HG02852 (cell line): ENCODE data around the gene PDZD8.
"Not testable (repeated sequence)": the region's sequence is repeated elsewhere in the genome, so short reads cannot be mapped to it uniquely, and the experiment has no call there.

ENCODE experiments used
- ATAC-seq: cut with Tn5 transposase; IDR thresholded peaks from one replicate; pipeline ENCODE4 v1.9.1; 2021; ENCODE audit warnings: mild to moderate bottlenecking, moderate library complexity; ENCODE audit not compliant: unreplicated experiment

Gene PDZD8

DNA sequence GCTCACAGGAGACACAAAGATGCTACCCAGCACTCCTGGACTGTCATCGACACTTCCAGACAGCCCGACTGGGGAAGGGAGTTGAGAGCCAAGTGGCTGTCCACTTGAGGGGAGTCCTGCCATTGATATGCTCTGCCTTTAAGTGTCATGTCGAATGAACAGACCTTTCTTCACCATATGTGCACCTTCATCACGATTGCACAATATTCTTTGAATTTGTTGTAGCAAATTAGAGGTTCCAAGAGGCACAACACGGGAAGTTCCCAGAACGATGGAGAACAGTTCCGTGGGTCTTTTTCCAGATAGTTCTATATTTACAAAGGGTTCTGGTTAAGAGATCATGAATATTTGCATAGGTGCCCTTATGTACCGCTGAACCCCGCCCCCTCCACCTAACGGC, 118.3 kb downstream of the PDZD8 start:
- ATAC-seq = no peak

DNA sequence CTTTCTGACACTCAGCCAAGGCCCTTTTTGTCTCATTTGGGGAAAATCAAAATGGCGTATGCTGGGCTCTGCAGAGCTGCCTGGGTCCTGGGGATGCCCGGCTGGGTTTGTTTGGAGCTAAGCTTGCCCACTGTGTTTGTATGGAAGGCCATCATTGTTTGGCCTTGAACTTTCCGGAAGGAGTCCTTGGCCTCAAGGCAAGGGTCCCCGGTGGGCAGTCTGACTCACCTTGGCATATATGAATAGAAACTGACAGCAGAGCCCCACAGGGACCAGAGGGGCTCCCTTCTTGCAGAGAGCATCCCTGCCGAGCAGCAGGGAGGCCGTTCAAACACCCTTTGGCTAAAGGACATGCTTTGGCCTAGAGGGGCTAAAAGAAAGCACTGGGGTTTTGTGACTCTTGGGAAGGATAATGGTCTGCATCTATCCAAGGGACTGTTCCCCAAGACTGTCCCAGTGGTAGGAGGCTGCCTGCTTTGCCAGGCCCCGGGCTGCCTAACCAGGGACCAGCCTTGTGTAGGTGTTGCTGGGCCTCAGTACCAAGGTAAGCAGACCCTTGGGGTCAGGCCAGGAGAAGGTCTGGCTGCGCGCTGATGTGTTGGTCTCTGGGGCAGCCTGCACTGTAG, 119.3 kb downstream of the PDZD8 start:
- no peak for ATAC-seq

DNA sequence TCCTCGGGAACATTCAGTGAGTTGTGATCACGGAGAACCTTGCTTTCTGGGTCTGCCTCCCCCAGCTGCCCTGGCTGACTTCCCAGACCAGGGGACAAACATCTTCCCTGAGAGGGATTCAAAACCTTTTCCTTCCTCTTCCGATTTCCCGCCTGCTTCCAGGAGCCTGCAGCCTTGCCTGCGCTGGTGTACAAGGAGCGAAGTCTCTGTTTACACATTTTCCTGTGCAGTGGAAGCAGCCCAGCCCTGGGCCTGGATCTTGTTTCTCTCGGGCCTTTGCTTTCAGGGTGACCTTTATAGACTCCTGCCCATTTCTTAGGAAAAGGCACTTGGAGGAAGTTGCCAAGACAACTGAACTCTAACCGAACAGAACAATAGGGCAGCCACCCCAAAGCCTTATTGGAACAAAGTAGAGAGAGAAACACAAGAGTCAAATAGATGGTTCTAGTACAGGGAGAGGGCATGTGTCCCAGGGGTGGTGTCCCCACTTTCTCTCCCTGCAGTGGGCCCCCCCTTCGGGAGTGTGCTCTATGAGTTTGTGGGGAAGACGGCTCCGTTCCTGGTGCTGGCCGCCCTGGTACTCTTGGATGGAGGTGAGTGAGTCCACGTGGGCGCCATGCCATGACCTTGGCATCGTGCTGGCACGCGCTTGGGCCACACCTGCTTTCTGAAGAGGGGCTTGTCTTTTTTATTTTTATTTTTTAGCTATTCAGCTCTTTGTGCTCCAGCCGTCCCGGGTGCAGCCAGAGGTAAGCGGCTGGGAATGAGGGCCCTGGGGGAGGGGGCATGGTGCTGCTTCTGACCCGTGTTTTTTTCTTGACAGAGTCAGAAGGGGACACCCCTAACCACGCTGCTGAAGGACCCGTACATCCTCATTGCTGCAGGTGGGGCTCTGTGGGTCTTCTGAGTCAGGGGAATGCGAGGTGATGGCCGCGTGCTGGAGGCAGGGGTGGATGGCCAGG, 120.2 kb downstream of the PDZD8 start:
- no peak for ATAC-seq

DNA sequence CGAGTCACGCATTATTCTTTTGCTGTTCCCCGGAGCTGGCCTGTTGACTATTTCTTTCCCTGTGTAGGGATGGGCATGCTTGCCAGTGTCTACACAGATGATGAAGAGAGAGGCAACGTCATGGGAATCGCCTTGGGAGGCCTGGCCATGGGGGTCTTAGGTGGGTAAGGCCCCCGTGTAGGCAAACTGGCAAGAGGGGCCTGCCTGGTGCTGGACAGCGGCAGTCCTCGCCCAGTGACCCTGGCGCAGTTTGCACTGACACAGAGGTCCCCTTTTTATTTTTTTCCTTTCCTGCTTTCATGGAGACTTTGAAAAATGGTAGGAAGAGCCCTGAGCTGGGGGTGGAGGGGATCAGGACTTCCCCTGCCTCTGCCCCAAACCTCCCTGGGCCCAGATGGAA, 120.9 kb downstream of the PDZD8 start:
- ATAC-seq = no peak

DNA sequence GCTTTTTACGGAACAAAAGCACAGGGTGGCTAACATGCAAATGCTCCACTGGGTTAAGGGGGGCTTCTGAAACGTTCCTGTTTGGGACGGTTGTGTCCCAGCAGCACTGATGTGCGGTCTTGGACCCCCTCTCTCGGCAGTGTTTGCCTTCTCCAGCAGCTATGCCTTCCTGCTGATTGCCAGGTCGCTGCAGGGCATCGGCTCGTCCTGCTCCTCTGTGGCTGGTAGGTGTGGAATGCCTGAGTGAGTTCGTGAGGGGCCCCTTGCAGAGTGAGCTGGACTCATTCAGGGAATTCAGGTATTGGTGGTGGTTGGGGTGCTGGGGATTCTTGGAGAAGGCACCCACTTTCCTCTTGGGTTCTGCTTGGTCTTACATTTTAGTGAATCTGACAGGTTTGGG, 121.3 kb downstream of the PDZD8 start:
- ATAC-seq = no peak

DNA sequence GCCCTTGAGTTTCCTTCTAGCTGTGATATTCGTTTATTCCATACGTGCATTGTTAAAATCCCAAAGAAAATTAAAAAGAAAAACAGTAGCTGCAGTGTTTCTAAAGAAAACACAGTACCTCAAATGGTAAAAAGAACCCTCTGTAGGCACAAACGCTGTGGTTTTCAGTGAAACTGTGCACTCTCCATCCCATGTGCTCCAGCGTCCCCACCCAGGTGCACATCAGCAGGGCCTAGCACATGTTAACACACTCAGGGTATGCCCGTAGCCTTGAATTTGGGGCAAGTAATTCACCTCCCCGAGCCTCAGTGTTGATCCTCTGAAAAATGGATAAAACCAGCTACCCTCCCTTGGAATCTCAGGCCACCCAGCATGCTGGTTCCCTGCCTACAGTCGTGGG, 124.8 kb downstream of the PDZD8 start:
- no peak for ATAC-seq

DNA sequence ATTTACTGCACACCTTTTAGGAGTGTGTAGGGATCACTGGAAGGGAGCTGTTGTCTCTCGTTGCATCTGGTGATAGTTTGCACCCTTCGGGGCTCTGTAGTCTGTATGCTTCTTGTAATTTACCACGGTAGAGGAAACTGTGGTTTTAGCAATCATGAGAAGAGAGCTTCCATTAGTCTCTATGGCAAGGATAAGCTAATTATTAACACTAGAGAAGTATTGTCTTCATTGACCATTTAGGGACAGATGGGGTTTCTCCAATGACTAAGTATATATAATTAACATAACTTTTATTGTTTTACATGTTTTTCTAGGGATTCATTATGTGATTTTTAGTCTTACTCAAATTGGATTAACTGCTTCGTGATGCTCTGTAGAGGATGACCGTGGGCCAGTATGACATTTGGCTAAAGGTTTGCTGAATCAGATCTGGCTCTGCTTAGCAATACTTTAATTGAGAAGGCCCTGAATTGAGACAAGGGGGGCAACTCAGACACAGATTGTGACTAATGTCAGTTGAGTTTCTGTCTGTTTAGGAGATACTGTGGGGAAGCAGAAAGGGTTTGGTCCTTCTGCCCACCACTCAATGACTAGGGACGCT, 125.6 kb downstream of the PDZD8 start:
- ATAC-seq = no peak

DNA sequence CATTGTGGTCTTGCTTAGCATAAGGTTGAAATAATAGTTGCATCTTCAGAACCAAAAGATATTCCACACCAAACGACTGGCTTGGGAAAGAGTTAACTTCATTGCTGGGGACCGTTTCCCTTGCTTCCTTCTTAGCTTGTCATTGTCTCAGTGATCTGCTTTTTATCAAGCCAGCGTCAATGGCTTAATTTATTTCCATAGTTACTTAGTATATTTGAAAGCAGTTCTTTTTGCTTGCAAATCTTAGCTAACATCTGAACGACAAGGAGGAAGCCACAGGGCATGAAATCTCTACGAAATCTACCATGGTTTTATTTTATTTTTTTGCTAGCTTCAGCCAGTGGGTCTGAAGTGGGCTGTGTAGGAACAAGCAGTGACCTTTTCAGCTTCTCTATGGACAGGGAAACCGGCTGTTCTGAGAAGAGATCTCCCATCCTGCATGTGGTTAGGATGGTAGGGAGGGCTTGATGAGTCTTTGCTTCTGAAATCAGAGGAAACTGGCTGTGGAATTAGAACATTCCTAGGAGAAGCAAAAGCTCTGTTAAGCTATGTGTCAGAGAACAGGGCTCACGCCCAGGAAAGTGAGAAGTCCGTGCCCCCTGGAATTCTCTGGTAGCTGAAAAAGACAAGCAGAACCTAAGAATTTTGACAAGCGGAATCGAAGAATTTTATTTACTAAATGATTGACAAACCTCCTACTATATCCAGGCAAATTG, 126.3 kb downstream of the PDZD8 start:
- ATAC-seq = no peak

DNA sequence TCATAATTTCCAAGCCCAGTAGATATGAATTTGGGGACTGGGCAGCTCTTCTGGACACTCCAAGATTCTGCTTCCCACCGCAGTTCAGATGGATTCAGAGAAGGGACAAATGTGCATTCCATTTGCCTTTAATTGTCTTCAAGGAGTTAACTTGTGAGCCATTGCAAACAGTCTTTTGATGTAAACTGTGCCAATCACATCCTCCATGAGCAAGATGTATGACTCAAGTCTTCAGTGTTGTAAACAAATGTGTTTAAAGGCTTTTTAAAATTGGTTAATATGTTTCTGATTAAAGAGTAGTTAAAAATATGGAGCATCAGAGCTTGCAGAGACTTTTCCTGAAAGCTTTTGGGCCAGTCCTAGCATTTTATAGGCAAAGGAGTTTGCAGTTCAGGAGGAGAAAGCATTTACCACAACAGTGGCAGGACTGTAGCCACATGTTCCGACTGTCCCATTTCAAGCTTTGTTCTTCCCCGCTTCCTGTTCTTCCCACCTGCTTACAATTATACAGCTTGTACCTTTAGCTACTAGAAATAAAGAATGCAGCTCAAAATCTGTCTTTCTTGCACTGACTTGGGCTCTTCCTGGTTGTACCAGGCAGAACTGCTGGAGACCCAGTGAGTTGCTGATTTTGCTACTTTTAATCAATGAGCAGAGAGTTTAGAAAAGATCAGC, 128.1 kb downstream of the PDZD8 start:
- no peak for ATAC-seq

DNA sequence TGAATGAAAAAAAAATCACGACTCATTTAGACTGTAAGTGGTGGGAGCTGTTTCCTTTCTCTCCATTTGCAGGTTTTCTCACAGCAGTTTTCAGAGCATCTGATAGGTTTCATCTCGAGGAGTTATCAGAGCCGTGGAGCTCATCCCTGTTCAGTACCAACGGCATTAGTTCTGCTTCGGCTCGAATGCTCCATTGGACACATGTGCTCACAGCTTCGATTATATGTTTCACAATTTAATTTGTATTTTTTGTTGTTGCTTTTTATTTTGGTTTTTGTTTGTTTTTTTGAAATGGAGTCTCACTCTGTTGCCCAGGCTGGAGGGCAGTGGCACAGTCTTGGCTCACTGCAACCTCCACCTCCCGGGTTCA, 132.8 kb downstream of the PDZD8 start:
- no peak for ATAC-seq

DNA sequence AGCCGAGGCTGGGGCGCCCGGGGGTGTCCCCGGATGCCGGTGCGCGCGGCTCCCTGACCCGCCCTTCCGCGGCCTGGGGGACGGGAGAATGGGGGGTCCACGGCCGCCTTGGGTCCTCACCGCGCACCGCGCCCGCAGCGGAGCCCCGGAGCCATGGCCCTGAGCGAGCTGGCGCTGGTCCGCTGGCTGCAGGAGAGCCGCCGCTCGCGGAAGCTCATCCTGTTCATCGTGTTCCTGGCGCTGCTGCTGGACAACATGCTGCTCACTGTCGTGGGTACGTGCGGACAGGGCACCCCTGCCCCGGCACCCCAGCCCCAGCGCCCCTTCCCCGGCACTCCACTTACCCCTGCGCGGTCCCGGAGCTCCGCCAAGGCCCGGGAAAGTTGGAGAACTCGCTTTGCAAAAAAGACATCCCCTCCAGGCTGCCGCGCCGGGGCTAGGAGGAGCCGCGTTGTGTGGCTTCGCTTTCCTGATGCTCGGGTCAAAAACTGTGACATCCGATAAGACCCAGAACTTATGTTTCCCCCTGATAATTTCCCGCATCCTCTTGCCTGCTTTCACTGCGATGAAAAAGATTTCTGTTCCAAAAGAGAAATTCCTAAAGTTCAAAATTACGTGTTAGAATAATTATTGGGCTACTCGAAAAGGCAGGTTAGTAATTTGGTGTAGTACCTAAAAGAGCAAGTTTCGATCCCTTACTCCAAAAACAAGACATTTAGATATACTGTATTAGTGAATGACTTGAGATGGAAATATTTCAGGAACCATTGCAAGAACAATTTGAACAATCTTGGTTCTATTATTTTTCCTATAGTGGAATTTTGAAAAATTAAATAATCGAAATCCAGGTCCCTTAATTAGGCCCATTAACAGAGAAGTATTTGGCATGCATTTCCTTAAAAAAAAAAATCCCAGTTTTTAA, 133.4 kb downstream of the PDZD8 start:
- ATAC-seq = no peak

DNA sequence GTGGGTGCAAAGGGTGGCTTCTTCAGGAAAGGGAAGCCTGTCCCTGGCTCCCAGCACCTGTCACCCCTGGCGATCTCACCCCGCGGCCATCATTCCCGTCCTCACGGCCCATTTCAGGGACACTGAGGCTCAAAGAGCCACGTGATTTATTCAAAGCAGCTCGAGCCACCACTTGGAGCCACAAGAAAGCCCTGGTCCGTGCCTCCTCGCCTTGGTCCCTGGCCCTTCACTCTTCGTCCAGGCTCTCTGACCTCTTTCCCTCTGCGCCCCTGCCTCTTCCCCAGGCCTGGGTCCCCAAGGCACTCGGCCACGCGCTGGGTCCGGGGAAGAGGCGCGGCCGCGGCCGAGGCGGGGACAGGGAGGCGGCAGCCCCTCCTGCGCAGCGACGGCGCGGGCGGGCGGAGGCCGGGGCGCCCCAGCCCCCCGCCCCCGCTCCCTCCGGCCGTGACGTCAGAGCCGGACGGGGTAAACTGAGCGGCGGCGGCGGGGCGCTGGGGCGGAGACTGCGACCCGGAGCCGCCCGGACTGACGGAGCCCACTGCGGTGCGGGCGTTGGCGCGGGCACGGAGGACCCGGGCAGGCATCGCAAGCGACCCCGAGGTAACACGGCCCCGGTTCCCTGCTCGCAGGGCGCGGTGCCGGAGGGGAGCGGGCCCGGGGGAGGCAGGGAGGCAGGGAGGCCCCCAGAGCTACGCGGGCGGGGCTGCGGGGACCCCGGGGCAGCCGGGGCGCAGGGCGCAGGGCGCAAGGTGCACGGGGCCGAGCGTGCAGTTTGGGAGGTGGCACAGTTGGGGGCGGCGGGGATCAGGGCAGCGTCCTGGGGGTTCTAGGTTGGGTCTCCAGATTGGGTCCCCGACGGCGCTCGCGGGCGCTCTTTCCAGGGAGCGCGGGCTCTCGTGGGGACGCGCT, 134.4 kb downstream of the PDZD8 start, which contains the start of gene SLC18A2:
Gene SLC18A2, plus strand, starts transcription at position 494 of the 909 bp plus-strand sequence. CDS start 580 bp downstream, outside the sequence.
- no peak for ATAC-seq

DNA sequence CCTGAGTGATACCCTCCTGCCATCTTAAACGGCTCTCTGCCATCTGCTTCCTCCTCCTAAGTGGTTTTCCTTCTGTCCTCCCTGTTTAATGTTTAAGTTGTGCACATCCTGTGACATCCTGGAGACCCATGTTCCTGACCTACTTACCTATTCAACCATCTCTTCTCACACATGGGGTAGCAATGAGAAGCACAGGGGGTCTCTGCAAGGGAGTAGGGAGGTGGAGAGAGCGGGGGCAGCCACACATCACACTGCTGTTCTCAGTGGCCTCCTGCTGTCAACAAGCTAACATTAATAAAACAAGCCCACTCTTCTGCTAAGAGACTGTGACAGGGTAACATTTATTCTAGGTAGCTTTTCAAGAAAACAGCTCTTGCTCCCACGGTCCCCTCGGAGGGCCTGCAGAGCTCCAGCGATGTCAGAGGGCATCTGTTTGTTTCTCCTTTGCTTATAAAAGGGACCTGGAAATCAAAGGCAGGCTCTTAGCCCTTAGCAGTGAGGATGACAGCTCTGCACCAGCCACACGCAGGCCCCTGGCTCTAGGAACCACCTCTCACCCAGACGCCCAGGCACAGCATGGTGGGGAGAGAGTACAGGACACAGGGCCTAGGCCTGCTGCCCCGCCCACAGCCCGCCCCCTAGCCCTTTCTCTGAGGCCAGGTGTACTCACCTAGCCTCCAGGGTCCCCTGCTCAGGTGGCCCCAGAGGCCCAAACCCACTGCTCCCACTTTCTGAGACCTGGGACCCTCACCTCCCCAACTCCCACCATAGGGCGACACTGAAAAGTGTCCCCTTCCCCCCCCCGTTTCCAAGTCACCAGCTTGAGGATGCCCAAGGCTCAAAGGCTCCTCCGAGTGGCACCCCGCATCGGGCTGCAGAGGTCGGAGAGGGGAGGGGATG, 135.3 kb downstream of the PDZD8 start:
- ATAC-seq = no peak

DNA sequence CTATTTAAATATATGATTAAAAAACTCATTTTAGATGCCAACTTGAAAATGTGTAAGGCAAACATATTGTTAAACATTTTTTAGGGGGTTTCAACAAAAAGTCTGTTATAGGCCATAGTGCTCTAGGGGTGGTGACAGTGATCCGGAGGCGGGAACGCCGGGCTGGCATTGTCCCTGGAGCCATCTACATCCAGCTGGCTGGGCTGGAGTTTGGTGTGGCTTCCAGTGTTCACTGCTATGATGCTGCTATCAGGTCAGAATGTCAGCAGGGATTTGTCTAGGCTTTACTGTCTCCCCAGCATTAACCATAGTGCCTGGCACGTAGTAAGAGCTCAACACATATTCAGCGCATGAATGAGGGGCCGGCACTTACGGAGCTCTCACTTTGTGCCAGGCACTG, 136.2 kb downstream of the PDZD8 start:
- ATAC-seq = no peak

DNA sequence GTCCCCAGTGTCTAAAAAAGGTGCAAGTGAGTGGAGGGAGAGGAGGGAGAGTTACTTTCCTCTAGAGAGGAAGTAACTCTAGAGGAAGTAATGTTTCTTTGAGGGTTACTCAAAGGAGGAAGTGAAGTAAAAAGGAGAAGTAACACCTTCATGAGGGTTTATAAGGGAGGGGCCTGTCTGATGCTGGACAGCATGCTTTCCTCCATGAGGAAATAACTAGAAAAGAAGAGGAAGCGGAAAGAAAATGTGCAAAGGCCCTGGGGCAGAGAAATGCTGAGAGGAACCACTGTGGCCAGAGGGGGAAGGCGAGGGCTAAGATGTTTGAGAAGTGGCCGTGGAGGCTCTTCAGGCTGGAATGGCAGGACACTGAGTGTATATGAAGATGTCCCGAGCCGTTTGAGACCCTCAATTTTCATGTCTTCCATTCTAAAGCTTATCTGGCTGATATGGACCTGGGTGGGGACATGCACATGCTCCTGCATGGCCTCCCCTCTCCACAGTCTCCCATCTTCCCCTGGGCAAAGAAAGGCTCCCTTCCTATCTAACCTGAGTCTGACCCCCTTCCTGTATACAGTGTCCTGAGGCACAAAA, 137.7 kb downstream of the PDZD8 start:
- ATAC-seq = no peak

DNA sequence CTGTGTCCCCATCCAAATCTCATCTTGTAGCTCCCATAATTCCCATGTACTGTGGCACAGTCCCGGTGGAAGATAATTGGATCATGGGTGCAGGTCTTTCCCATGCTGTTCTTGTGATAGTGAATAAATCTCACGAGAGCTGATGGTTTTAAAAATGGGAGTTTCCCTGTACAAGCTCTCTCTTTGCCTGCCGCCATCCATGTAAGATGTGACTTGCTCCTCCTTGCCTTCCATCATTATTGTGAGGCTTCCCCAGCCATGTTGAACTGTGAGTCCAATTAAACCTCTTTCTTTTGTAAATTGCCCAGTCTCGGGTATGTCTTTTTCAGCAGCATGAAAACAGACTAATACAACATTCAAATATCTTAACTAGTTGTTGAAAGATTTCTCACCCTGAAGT, 145.1 kb downstream of the PDZD8 start:
- not testable (repeated sequence) for ATAC-seq

DNA sequence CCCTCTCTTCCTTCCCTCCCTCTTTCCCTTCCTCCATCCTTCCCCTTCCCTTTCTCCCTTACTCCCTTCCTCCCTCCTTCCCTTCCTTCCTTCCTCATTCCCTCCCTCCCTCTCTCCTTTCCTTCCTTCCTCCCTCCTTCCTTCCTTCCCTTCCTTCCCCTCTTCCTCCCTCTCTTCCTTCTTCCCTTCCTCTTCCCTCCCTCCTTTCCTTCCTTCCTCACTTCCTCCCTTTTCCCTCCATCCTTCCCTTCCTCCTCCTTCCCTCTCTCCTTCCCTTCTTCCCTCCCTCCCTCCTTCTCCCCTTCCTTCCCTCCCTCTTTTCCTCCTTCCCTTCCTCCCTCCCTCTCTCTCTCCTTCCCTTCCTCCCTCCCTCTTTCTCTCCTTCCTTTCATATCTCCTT, 147.0 kb downstream of the PDZD8 start:
- no peak for ATAC-seq
